Heart left ventricle (tissue), 13 donors: Measurements from ENCODE around the gene NMS.

Source experiments
- POLR2A ChIP-seq, 2 donors: fragments of 450-650 bp; IDR thresholded peaks; one replicate each; pipeline ENCODE4 v1.6.1; 2017; ENCODE audit warnings: antibody characterized with exemption in 2 of 2, mild to moderate bottlenecking in 2 of 2, moderate library complexity in 2 of 2
- TF ChIP-seq, protein P1 (sequence below), 12 donors: fragments of 200-600 bp; sonication (generic) in 4 of 12; IDR thresholded peaks; one replicate each; pipeline versions ENCODE4 v1.5.0 to v1.8.0; 2018 to 2022; ENCODE audit warnings: antibody characterized with exemption in 12 of 12, mild to moderate bottlenecking in 5 of 12
- donor health status: ischemic (EF 13 %, LVEDD 7.1; RV severe dilation, severe dysfunction).
- donor health status: DM: no; HTN: yes; CAD: no.
- donor health status: DM: no; HTN: no; CAD: no.
- donor health status: ischemic (EF 25% LVEDD 6.9; RV normal size, moderate dysfunction).
- donor health status: ischemic (EF 25% LVEDD 5.7; RV mildly dilated, moderate dysfunction).
- donor health status: ischemic (EF 35%, LVEDD 5.7; RV mildly dilated, moderate dysfunction).
- donor health status: nonischemic (EF 11% LVEDD 7.7; RV severe dilation, severe dysfunction).
- donor health status: DM: yes; HTN: yes; CAD: no.
- donor health status: PGD.
- donor health status: ischemic (EF 29% LVEDD 5.4; RV normal size, mild dysfunction).
- donor health status: nonischemic (EF 23%, LVEDD 6.1; RV moderate dilation, normal function).

DNA sequence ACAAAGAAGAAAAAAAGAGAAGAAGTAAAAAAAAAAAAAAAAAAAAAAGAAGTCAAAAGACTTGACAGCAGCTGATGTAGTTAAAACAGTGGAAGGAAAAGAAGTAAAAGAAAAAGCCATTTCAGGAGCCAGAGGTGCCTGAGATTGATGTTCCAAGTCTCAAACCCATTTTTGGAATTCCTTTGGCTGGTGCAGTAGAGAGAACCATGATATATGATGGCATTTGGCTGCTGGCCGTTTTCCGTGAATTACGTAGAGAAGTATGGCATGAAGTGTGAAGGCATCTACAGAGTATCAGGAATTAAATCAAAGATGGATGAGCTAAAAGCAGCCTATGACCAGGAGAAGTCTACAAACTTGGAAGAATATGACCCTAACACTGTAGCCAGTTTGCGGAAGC is 45.2 kb upstream of the NMS start:
- TF ChIP-seq POLR2A (IDR thresholded peaks at IDR 0.05): no peak
- TF ChIP-seq, protein P1, sequence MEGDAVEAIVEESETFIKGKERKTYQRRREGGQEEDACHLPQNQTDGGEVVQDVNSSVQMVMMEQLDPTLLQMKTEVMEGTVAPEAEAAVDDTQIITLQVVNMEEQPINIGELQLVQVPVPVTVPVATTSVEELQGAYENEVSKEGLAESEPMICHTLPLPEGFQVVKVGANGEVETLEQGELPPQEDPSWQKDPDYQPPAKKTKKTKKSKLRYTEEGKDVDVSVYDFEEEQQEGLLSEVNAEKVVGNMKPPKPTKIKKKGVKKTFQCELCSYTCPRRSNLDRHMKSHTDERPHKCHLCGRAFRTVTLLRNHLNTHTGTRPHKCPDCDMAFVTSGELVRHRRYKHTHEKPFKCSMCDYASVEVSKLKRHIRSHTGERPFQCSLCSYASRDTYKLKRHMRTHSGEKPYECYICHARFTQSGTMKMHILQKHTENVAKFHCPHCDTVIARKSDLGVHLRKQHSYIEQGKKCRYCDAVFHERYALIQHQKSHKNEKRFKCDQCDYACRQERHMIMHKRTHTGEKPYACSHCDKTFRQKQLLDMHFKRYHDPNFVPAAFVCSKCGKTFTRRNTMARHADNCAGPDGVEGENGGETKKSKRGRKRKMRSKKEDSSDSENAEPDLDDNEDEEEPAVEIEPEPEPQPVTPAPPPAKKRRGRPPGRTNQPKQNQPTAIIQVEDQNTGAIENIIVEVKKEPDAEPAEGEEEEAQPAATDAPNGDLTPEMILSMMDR (IDR thresholded peaks at IDR 0.05): no peak
